Kidney (tissue), 14 donors: ENCODE results near the gene FIBCD1. TPM values are rescaled to one million over a fixed set of nuclear protein-coding genes. Genes with fewer than 3 reads are reported as not detected.

ENCODE experiments used
- DNase-seq, 5 donors: peaks; one replicate each; pipeline ENCODE4 v3.0.0-alpha.2; 2013 to 2020
- FAIRE-seq: peaks from 2 replicates; lab custom pipeline; 2012; peaks lifted over from hg19 to GRCh38; lab: Jason Lieb, UNC
- H3K27ac ChIP-seq, 2 donors: one replicate each; pipeline ENCODE4 v1.7.0; 2013; ENCODE audit warnings: low read depth in 2 of 2, low read length in 2 of 2, inconsistent platforms in 1 of 2
- H3K27me3 ChIP-seq: one replicate; pipeline ENCODE4 v1.7.1; 2013; ENCODE audit warnings: low read length, inconsistent platforms; ENCODE audit not compliant: control insufficient read depth, insufficient read depth
- H3K36me3 ChIP-seq, 3 donors: one replicate each; pipeline versions ENCODE4 v1.7.0 to v1.7.1; 2013; ENCODE audit warnings: low read length in 3 of 3, control low read depth in 1 of 3, inconsistent platforms in 1 of 3; ENCODE audit not compliant: insufficient read depth in 3 of 3, control insufficient read depth in 2 of 3
- H3K4me1 ChIP-seq, 3 donors: one replicate each; pipeline versions ENCODE4 v1.7.0 to v1.7.1; 2013; ENCODE audit warnings: low read length in 3 of 3, inconsistent platforms in 1 of 3, low read depth in 1 of 3; ENCODE audit not compliant: control insufficient read depth in 2 of 3, insufficient read depth in 2 of 3
- H3K4me3 ChIP-seq, 3 donors: one replicate each; pipeline versions ENCODE4 v1.7.0 to v1.8.1; 2013; ENCODE audit warnings: low read length in 3 of 3, control low read depth in 1 of 3, inconsistent platforms in 1 of 3
- H3K9ac ChIP-seq, 3 donors: one replicate each; pipeline versions ENCODE4 v1.7.0 to v1.7.1; 2013; ENCODE audit warnings: low read length in 3 of 3, control low read depth in 1 of 3, inconsistent platforms in 1 of 3
- H3K9me3 ChIP-seq, 3 donors: one replicate each; pipeline versions ENCODE4 v1.7.0 to v1.7.1; 2013; ENCODE audit warnings: low read length in 3 of 3, control low read depth in 1 of 3, inconsistent platforms in 1 of 3; ENCODE audit not compliant: control insufficient read depth in 2 of 3, insufficient read depth in 1 of 3
- intact Hi-C: fragments of 100-400 bp; cut with DNase I; formaldehyde crosslinking; loops from one replicate; pipeline ENCODE4 v1.11.1; 2022
- polyA plus RNA-seq: library from polyadenylated mRNA; stranded (reverse); fragments of 350-450 nt; fragmentation: Illumina TruSeq; extraction: RNeasy Lipid Tissue Mini Kit (QIAGEN cat#74804); gene quantifications from one replicate; pipeline ENCODE4 v1.2.3, GENCODE V29; 2014; ENCODE audit warnings: low read depth, low replicate concordance; ENCODE audit not compliant: insufficient read depth
- total RNA-seq: library from RNA; stranded (reverse); fragmentation: NEBNext Ultra II Directional; extraction: Animal tissue kit (Norgen Biotek cat#: 25700); gene quantifications from one replicate; pipeline ENCODE4 v1.2.1, GENCODE V29; 2021
- TF ChIP-seq, protein P1 (sequence below): IDR thresholded peaks from 3 replicates; pipeline ENCODE4 v1.5.1; 2012; ENCODE audit warnings: mild to moderate bottlenecking, moderate library complexity, borderline replicate concordance; ENCODE audit not compliant: insufficient read depth; ENCODE audit errors: extremely low read depth
- donor health status: control.
- donor health status: control.
- donor health status: control.
- donor health status: control.
- donor health status: control.
- donor health status: DM: yes; HTN: yes; CAD: no.
- donor health status: Normal renal cell carcinoma (clear cell type).

FIBCD1 gene
- total and polyA plus RNA-seq, 2 donors from 2014 or later: 0.25 TPM; not detected in 1

DNA sequence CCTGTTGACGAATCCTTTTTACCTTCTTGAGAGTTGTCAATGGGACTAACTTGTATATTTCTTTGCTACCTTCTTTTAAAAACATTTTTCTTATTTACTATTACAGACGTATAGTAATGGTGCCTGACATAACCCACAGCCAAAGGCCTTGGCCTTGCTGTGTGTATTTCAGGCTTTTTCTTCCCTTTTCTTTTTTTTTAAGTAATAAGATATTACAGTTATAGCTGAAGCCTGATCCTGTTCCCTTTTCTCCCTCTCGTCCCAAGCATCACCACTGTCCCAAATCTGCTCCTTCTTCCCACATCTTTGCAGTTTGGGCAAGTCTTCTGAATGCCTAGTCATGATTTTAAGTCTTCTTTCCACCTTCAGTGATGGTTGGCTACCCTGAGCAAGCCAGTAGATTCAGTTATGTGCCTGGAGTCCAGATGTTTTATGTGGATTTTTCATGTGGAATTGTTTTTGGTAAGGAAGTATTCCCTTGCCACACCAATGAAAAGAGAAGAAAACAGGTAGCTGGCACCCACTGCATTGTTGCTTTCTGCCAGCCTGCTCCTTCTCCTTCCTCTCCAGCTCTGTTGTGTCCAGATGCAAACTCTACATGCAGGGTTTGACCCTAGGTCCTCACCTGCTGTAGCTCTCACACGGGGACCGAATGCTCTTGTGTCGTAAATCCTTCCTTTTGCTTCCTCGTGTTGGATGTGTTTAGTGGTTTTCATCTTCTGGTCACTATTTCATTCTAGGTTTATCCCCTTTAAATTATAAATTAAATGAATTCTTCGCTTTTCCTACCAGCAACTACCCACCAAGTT, 77.5 kb downstream of the FIBCD1 start:
- FAIRE-seq: no peak
- H3K4me3 ChIP-seq: no peak overlapping the region

DNA sequence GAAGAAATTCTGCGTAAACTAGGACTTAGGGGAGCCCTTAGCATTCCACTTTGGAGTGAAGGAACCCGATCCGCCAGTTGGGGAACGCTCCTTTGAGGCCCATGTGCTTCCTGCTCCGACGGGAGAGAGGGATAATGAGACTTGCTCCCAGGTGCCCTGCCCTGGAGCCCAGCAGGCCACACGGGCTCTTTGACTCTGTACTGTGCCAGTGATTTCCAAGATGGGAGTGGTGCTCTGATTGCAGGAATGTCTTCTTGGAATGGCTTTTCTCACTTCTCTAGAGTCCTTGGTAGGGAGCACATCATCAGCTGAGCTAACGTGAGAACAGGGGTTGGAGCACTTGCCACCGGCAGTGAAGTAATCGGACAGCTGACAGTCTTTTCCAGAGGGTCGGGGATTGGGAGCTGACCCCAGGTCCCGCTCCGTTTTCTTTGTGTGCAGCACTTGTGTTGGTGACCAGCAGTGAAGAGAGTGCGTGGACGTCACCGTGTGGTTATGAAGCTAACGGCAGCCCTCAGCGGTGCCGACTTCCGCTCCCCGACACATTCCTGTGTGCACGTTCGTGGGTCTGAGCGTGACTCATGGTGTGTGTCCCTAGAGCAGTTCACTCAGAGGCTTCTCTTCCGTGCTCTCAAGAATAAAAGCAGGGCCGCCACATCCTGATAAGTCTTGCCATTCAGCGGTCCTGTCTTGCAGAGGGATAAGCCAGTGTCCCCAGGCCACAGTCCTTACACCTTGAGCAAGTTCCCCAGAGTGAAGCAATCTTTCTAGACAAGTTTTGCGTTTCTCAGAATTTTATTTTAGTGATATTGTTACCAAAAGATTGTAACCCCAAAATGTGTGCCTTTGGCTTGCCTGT, 78.4 kb downstream of the FIBCD1 start:
- TF ChIP-seq, protein P1, sequence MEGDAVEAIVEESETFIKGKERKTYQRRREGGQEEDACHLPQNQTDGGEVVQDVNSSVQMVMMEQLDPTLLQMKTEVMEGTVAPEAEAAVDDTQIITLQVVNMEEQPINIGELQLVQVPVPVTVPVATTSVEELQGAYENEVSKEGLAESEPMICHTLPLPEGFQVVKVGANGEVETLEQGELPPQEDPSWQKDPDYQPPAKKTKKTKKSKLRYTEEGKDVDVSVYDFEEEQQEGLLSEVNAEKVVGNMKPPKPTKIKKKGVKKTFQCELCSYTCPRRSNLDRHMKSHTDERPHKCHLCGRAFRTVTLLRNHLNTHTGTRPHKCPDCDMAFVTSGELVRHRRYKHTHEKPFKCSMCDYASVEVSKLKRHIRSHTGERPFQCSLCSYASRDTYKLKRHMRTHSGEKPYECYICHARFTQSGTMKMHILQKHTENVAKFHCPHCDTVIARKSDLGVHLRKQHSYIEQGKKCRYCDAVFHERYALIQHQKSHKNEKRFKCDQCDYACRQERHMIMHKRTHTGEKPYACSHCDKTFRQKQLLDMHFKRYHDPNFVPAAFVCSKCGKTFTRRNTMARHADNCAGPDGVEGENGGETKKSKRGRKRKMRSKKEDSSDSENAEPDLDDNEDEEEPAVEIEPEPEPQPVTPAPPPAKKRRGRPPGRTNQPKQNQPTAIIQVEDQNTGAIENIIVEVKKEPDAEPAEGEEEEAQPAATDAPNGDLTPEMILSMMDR: peak; percentile 72
- Histone ChIP-seq H3K4me1 (peaks cover 0 to 25% (median 2%) of the 10 kb centered on the region in 3 donors), H3K9me3 (no peaks in the 10 kb centered on the region), H3K4me3 (no peak overlapping the region), H3K27me3 (no peaks in the 10 kb centered on the region), H3K36me3 (peaks cover 2 to 17% (median 11%) of the 10 kb centered on the region in 3 donors), H3K27ac (peak overlapping the region; percentile 8 to 32), H3K9ac (peak overlapping the region in 1 of 3 donors; percentile 43)
- intact Hi-C loops: loop anchor here (5.0 to 10.0 kb wide), 2 partner anchors 86 to 148 kb away; no protein-coding TSS in a partner anchor
- no peak for FAIRE-seq
- peak; percentile 78 to 95 (median 84) for DNase-seq

More for the DNA sequence above, 77.5 kb downstream of the FIBCD1 start:
- intact Hi-C loops: loop anchor here (5.0 to 10.0 kb wide), 2 partner anchors 87 to 149 kb away; no protein-coding TSS in a partner anchor
- peaks cover 0 to 25% (median 2%) of the 10 kb centered on the region in 3 donors for H3K4me1 ChIP-seq
- no peak overlapping the region for H3K9ac ChIP-seq
- H3K36me3 ChIP-seq: peaks cover 0 to 14% (median 8%) of the 10 kb centered on the region in 3 donors
- TF ChIP-seq, protein P1: no peak
- no peaks in the 10 kb centered on the region for H3K27me3 ChIP-seq
- no peak overlapping the region for H3K27ac ChIP-seq
- DNase-seq: no peak
- H3K9me3 ChIP-seq: no peaks in the 10 kb centered on the region

DNA sequence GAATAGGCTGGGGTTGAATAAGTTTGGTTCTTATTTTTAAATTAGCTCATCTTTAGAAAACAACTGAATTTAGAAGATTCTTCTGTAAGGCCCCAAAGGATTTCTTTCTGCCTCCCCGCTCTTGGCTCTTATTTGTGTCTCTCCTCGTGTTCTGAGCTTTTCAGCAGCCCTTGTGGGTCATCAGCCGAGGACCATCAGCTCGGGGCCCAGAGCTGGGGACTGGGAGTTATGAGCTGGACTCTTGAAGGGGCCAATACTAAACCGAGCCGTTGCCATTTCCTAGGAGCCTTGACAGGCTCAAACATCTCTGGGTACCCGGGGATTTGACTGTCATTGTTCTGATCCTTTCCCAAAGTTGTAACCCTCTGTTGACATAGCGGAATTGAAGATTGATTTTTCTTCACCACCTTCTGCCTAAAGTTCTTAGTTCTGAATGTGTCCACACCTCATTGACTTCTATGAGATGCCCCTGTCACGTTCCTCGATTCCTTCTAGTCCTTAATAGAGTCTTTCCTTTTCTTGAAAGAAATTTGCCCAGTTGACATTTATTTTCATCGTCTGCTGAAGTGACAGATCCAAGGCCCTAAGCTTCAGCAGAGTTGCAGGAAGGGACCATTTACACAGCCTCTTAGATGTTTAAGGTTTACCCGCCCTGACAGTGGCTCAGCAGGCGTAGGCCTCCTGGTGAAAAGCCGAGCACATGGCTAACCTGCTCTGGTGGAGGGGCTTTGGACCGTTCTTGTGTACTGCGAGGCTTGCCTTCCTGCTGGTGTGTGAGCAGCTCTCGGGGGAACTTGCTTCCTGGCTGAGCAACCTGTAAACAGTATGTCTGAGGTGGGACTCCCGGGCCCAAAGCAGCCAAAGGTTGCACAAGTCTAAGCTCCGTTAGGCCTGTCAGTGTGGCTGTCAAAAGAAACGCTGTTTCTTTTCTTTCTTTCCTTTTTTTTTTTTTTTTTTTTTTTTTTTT, 80.0 kb downstream of the FIBCD1 start:
- intact Hi-C loops: no loop called here
- H3K4me1 ChIP-seq: peaks cover 0 to 25% (median 2%) of the 10 kb centered on the region in 3 donors
- no peaks in the 10 kb centered on the region for H3K9me3 ChIP-seq
- TF ChIP-seq, protein P1: no peak
- no peak overlapping the region for H3K4me3 ChIP-seq
- no peaks in the 10 kb centered on the region for H3K27me3 ChIP-seq
- DNase-seq (peak in 1 of 5 donors; percentile 32), FAIRE-seq (no peak)
- H3K36me3 ChIP-seq: peaks cover 16 to 19% (median 17%) of the 10 kb centered on the region in 3 donors
- H3K27ac ChIP-seq: no peak overlapping the region
- no peak overlapping the region for H3K9ac ChIP-seq
